NCI-H82 treated with DMSO at 0.1 percent for 48 hours (cell line): ENCODE measurements around the gene ABCC11.

Source experiments
- DNase-seq: peaks from one replicate; lab custom pipeline; 2025; ENCODE audit not compliant: unreplicated experiment; lab: John Stamatoyannopoulos, UW

Gene ABCC11

DNA sequence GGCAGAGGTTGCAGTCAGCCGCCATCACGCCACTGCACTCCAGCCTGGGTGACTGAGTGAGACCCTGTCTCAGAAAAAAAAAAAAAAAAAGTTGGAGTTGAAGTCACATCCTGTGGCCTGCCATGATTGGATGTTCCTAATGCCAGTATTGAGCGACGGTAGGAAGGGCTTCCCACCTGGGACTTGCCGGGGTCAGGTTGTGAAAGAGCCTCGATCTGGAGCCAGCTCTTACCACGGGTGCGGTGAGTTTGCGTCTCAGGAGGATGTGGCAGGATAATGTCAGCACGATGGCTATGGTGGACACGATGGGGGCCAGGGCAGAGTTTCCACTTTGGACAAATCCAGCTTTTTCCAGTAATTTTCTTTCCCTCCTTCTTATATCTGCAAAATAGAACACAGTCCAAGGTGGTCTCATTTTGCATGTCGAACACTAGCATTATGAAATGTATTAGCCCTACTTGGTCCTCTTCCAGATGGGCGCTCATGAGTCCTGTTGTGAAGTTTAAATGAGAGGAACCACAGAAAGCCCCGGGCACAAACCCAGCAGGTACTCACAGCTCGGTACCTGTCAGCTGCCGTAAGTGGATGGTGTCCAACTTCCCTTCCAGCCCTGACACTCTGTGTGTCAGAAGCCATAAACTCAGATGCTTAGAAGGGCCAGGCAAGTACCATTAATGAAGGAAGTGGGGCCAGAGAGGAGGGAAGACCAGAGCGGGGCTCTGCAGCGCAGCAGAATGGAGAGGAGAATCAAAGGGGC is 113.7 kb downstream of the ABCC11 start:
- DNase-seq: no peak

DNA sequence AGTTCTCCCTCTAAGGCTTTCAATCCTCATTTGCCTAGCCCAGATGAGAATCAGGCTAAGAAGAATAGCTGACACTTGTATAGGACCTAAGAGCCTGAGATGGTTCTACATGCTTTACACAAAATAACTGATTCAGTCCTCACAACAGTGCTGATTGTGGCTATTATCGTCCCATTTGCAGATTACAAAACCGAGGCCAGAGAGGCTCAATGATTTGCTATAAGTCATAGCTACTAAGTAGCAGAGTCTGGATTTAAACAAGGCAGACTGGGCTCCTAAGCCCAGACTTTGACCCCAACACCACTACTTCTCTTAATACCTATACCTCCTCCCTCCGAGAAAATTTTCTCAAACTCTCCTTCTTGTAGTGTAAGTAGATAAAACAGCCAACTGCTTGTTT is 114.6 kb downstream of the ABCC11 start:
- DNase-seq: no peak

DNA sequence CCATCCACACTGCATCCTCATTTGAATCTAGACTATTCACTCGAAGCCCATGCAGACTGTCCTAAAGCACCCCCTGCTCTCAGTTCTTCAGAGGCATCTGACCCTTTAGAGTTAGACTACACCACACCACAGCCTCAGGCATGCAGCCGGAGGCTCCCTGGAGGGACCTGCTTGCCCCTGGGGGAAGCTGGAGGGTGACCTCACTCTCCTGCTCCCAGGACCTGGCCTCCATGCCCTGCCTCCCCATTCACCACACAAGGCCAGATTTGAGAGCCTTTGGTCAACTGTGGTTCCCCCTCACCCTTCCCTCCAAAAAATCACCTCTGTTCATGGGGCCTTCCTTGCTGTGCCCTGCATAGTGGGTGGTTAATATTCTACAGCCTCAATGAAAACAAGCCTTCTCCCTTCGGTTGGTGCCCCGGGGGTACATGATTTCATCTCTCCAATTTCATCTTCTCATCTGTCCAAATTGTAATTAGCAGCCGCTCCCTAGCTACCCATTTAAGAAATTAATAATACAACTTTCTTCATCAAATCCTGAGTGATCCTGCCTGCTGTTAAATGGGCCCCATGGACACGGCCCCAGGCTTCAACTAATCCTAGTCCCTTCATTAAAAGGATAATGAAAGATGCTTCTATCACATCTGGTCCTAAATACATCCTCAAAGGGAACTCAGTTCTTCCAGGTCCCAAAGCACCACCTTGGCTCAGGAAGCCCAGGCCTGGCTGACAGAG is 116.0 kb downstream of the ABCC11 start:
- DNase-seq: peak; percentile 49

DNA sequence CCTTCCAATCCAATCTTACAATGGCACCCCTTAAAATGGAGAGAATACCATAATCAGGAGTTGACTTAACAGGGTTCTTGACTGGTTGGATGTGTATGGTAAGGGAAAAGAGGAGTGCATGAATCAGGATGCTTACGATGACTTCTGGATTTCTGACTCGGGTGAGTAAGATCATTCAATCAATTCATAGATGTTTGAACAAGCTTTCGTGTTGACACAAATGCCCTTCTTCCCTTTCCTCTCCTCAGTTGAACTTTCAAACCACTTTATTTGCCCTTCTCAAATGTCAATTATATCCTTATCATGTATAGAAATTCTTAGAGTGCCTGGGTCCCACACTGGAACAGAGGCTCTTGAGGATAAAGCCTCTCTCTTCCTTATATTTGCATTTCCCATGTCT is 117.4 kb downstream of the ABCC11 start:
- no peak for DNase-seq

DNA sequence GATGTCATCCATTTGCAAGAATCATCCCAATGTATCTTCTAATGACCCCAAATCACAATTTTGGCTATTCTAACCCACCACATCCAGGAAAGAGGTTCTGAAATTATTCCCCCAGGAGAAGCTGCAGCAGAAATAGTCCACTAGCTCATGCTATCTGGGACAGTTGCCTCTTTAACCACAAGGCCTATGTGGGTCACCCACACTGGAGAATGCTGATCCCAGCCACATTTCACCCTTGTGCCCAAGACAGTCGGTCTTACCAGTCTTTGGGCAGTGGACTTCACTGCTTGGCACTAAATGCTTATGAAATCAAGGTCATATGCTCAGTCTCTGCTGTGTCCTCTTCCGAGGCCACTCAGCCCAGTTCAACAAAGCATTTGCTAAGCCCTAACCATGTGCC is 118.6 kb downstream of the ABCC11 start:
- no peak for DNase-seq

DNA sequence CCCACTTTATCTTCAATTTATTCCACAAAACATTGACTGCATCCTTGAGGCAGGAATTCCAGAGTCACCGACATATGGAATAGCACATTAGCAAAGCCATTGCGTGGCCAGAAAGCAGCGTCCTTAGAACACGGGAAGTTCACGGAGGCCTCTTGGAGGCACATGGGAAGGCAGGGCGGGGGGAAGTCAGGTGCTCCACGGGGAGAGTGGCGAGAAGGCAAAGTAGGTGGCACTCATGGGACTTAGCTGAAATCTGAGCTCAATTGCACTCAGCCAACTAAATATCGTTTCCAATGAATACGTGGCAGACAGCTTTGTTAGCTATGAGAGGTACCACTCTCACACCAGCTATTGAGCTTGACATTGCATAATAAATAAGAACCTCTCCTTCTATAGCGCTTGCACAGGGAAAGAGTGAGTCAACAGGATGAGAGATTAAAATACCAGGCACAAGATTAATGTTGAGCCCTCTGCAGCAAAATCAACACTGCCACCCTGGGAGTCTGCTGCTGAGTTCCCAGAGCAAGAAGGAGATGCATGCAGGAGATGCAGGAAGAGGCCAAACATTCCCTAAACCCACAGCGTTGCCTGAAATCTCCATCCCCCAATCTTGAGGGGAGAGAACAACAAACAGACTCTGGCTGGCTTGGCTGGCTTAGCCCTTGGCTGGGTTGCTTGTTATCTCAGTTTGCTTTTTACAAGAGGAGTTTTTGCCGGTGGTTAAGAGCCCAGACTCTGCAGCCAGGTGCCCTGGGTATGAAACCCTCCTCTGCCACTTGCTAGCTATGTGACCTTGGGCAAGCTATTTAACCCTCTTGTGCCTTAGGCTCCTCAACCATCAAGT is 120.3 kb downstream of the ABCC11 start:
- peak; percentile 4 for DNase-seq

DNA sequence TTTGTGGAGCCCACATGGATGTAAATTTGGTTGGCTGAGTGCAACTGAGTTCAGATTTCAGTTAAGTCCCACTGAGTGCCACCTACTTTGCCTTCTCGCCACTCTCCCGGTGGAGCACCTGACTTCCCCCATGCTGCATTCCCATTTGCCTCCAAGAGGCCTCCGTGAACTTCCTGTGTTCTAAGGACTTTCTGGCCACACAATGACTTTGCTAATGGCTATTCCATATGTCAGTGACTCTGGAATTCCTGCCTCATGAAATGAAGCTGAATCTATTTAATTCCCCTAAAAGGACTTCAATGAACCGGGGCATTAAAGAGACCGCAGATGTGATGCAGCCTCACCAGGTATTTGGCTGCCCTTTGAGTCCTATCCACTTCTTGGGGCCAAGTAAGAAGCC is 121.5 kb downstream of the ABCC11 start:
- no peak for DNase-seq

DNA sequence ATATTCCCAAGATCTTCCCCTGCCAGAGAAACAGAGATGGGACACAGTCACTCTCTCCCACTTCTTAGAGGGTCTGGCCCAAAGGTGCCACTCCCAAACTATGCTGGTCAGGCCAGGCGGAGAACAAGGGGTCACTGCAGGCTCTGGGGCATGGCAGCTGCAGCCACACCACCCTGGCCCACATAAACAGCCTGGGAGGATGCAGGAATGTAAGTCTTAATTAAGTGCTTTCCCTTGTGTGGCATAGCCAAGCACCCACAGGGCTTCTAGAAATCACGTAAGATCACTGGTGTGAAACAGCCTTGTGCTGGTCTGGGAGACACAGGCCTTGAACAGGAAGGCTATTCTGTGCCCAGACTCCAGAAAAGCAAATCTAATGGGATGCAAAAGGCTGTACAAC is 123.1 kb downstream of the ABCC11 start:
- no peak for DNase-seq

DNA sequence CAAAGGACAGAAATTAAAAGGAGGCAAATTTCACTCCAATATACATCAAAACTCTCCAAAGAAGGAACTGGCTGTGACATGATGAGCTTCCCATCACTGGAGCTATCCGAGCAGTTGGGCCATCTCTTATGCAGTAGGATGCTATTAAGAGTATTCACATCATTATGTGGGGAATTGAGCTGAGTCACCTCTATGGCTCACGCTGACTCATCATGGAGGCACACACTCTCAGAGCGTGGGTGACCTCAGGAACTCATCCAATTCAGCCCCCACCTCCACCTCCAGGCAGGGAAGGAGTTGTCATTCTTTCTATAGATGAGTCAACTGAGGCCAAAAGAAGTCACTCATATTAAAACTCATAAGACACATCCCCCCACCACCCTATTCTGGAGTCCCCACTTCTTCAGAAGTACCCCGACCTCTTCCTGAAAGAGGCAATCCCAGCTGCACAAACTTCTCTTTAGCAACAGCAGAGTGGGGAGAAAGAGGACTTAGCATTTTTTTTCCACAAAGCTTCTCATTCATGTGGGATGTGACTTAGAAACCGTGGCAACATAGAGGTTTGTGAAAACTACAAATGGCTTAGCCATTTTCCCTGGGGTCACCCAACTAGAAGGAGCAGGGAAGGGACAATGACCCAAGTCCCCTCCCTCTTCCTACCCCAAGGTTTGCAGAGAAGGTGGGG is 124.1 kb downstream of the ABCC11 start:
- DNase-seq: no peak

DNA sequence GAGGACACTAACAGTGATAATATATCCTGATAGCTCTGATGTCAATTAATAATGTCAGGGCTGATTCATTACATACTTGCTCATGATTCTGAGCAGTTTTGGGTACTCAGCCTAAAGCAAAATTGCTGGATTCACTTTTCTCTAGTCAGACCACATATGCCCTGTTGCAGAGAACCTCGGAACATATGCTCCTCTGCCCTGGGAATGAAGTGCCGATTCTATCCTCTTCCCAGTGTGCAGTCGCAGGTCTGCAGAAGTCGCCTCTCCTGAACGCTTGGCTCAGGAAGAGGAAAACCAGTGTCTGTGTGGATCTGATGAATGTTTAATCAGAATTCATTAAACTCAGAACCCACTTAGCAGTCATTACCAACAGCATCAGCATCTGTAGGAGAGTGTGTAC is 126.1 kb downstream of the ABCC11 start:
- DNase-seq: no peak

DNA sequence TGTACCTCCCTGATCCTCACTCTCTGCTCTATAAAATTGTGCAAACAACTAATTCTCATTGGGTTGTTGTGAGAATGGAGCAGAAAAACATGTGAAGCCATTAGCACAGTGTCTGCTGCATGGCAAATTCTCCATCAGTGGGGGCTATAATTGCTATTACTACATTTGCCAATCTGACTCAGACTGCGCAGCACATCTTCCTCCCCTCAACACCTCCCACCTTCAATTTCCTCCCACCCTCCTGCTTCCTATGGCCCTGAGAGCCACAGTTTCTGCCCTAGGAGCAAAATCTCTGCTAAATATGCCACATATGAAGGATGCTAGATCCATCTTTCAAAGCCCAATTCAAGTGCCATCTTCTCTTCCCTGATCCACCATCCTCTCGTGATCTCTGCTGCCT is 128.5 kb downstream of the ABCC11 start:
- no peak for DNase-seq

DNA sequence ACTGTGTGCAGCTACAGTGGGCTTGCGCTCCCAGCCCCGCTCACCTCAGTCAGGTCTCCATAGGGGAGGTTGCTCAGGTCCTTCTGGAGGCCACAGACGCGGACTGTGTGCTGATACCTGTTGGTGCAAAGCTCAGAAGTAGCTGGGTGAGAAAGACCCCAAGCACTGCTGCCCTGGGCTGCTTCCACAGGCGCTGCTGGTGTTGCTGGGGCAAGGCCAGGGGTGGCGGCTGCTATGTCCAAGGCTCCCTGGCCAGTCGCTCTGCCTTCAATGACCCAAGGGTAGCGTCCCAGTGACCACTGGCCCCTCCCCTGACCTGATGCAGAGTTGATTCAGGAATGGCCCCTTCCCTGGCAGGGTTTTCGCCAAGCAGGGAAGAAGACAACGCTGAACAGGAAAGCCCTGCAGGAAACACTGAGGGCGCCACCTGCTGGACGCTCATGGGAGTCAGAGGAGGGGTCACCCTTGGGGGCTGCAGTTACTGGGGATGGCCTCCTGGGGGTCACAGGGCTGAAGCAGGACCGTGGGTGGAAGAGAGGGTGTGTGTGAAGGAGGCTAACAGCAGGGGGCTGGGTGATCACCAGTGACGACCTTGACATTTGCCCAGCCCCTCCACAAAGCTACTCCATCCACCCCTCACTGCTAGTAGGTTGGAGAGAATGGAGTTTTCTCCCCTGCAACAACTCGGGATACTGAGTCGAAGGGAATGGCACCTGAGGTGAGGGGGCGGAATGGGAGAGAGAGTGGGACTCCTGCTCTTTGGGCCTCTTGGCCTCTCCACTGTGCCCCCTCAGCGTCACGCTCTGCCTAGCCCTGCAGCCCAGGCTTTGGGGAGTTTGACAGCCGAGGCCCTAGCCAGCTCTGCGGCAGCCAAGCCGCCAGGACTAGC is 129.9 kb downstream of the ABCC11 start:
- peak; percentile 49 for DNase-seq
